Activated effector memory CD4-positive, alpha-beta T cell treated with anti-CD3 and anti-CD28 coated beads, Interleukin-2, amount 50 U/mL, for 16 hours (primary cell): ENCODE data around the gene OSBPL3.

ENCODE experiments used
- DNase-seq: peaks from one replicate; pipeline ENCODE4 v3.0.0-alpha.2; 2020

Gene OSBPL3

DNA sequence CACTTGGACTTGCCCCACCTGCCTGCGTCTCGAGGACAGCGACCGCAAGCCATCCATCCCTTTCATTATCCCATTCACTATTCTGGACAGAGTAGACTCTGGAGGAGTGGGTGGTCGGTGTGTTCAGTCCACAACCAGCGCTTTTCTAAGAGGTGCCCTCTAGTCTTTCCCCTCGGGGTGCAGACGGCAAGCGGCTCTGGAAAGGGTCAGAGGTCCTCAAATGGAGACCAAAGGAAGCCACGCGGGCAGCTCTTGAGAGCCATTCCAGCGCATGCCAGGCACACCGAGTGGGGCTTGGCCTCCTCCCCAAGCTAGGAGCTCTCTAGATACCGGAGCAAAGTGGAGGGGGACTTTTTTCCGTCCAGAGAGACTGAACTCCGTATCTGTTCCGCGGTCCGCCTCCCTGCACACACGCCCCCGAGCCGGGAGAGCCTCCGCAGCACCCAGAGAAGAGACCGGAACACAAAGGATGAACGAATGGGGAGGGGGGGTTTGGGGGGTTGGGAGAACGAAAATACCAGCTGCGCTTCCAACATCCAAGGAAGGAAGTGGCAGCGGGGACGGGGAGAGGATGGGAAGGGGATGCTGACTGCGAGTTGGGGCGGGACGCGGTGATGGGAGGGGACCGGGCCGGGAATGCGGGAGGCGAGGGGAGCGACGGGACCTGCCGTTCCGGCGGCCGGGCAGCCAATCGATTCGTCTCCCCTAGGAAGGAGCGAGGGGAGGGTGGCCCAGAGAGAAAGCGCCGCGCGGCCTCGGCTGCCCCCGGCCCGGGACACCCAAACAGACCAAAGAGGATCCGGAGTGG lies 223.2 kb downstream of the OSBPL3 start:
- no peak for DNase-seq

DNA sequence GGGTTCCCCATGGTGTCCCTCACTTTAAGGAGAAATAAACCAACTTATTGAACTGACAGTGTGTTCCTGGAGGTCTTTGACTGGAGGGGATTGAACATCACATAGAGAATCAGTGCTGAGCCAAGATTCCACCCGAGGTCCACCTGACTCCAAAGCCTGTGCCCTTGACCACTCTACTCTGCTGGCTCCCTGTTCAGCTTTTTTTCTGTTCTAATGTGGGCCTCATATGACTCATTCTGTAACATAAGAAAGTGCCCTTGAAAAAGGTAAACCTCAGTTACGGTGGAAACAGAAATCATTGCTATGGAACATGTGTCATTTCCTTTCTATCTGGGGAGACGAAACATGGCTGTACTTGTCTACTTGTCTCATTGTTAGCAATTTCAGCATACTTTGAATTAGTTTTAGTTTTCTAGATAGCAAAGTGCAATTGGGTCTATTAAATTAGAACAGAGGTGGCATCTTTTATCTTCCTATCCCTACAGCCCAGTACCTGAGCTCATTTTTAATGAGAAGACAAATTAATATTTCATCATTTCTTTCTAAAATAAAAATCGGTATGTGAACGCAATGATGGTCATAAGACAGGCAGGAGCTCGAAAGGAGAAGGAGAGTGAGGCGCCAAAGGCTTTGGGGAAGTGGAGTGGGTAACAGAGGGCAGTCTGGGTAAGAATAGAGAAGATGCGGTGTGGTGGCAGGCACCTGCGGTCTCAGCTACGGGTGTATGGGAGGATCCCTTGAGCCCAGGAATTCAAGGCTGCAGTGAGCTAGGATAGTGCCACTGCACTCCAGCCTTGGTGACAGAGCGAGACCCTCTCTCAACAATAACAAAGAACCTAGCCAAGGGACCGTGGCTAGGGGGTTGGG lies 224.2 kb downstream of the OSBPL3 start:
- DNase-seq = no peak

DNA sequence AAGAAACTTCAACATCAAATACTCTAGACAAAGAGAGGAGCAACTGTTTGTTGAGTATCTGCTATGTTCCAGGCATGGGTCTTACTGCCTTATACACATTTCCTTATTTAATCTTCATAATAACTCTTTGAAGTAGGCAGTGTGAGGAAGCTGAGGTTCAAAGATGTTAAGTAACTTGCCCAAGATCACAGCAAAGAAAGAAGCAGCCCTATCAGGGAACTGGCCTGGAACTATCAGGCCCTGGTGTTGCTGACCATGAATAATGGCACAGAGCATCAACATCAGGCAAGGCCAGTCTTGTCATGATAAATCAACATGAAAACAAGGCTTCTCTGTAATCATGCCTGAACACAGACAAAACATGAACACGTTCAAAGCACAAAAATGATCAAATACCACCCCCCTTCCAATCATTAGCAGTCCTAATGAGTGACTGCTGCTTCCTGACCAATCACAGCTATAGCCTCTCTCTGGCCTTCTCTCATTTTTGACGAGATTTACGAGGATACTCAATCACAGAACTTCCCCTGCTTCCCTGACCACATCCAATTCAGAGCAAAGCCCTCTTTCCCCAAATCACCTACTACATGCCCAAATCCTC lies 225.0 kb downstream of the OSBPL3 start:
- DNase-seq = no peak

DNA sequence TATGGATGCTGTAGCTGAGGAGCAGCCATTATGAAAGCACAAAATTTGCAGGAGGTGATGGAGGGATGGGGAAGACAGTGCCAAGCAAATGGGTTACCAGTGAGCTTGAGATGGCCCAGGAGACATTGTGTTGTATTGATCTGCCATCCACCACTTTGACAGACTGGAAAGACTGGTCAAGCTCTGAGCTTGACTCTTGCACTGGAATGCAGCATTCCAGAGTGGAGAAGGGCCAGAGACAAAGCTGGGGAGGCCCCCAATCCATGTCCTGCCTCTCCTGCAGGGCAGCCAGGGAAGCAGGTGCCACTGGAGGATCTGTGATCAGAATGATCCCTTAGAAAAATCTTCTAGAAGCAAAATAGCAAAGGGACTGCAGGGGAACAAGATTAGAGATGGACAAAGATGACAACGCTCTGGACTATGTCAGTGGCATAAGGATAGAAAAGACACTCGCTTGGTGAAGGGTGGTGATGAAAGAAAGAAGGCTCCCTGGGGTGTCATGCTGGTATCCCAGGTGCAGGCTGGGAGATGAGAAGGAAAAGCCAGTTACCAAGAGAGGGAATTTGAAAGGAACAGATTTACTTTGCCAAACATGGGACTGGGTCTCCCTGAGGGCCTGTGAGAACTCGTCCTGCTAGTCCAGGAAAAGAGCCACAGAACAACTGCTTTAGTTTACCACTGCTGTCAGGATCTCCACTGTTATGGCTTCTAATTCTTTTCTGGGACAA lies 227.7 kb downstream of the OSBPL3 start:
- DNase-seq = no peak

DNA sequence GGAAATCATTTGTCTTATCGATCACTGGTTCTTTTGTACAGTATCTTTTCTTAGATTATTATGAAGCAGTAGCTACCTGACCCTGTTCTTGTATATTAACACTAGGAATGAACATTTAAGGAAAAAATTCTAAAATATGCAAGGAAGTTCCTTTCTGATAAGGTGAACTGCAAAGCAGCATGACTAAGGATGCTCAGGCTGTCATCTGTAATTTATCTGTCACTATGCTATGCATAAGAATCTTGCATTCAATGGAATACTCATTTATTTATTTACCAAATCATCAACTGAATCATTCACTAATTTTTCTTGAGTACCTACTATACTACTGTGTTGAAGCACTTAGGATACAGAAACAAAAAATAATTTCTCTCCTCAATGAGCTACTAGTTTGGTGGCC lies 228.5 kb downstream of the OSBPL3 start:
- no peak for DNase-seq

DNA sequence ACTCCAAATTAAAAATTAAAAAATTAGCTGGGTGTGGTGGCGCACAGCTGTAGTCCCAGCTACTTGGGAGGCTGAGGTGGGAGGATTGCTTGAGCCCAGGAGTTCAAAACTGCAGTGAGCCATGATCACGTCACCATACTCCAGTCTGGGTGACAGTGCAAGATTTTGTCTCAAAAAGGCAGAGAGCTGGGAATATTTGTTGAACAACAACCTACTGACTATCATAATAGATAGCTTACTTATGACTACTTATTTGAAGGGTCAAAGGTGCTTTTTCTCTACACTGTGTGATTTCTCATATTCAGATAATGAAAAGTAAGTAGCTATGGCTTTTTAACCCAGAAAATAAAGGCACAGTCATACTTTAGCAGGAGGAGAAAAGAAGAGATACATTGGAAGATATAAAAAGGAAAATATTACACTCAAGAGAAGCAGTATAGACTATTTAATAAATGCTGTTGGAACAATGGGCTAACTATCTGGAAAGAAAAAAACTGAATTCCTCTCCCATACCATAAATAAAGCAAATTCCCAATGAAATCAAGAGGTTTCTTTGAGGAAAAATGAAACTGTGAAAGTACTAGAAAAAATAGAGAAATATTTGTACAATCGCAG lies 229.4 kb downstream of the OSBPL3 start:
- no peak for DNase-seq

DNA sequence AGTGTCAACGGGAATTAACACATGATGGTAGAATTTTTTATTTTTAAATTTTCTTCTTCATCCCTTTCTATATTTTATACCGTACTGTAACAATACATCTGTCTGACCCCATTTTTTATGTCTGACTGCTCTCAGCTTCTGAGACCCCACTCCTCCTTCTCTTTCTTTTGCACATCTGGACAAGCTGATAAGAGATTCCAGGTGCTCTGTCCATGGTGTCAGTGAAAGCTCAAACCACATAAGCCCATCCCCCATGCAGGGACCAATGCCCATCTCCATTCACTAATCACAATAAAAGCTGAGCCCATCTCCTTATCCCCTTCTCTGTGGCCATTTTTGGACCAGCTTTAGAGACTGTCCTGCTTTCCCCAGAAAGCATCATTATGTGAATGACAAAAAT lies 231.5 kb downstream of the OSBPL3 start:
- no peak for DNase-seq
